Measurements from ENCODE around the gene PRH2.

The PRH2 gene

DNA sequence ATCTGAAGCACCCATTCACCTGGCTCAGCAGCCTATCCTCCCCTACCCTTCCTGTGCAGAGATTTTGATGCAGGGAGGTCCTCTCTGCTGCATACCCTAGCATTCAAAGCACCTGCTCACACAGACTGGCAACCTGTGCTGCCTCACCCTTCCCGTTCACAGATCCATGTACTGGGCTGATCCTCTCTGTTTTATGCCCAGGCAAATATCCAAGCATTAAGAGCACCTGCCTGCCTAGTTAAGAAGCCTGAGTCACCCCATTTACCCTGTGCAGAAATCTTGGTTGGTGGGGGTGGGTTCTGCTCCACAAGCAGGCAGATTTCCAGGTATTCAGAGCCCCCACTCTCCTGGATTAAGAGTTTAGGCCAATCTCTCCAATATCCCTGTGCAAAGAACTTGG lies 28.1 kb upstream of the PRH2 start:
- no peak for DNase-seq (ENCODE audit: low read depth)
- TF ChIP-seq, protein P1, sequence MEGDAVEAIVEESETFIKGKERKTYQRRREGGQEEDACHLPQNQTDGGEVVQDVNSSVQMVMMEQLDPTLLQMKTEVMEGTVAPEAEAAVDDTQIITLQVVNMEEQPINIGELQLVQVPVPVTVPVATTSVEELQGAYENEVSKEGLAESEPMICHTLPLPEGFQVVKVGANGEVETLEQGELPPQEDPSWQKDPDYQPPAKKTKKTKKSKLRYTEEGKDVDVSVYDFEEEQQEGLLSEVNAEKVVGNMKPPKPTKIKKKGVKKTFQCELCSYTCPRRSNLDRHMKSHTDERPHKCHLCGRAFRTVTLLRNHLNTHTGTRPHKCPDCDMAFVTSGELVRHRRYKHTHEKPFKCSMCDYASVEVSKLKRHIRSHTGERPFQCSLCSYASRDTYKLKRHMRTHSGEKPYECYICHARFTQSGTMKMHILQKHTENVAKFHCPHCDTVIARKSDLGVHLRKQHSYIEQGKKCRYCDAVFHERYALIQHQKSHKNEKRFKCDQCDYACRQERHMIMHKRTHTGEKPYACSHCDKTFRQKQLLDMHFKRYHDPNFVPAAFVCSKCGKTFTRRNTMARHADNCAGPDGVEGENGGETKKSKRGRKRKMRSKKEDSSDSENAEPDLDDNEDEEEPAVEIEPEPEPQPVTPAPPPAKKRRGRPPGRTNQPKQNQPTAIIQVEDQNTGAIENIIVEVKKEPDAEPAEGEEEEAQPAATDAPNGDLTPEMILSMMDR (IDR thresholded peaks at IDR 0.05; ENCODE audit: control insufficient read depth, insufficient read depth, low read depth, low read length, missing control alignments), result no peak
- H3K4me3 ChIP-seq (ENCODE audit: control insufficient read depth, low read depth, low read length), result no peak overlapping the region

DNA sequence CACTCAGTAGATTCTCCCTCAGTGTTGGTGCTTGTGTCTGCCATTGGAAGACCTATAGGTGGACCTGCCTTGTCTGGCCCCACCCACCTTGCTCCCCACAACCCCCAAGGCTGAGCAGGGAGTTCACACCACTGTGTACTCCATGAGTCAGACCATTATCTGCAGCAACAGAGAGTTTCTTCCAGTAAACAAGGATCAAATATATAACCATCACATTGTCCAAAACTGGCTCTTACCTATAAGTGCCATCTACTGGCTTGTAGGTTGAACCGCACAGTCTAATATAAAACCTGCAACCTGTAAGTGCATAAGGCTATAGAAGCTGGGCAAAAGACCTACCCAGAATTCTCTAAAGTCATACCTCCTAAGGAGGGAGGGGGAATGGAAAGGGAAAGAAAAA lies 27.6 kb upstream of the PRH2 start:
- TF ChIP-seq, protein P1 (IDR thresholded peaks at IDR 0.05; ENCODE audit: control insufficient read depth, insufficient read depth, low read depth, low read length, missing control alignments), result no peak
- DNase-seq (ENCODE audit: low read depth), result no peak
- H3K4me3 ChIP-seq (ENCODE audit: control insufficient read depth, low read depth, low read length), result no peak overlapping the region

DNA sequence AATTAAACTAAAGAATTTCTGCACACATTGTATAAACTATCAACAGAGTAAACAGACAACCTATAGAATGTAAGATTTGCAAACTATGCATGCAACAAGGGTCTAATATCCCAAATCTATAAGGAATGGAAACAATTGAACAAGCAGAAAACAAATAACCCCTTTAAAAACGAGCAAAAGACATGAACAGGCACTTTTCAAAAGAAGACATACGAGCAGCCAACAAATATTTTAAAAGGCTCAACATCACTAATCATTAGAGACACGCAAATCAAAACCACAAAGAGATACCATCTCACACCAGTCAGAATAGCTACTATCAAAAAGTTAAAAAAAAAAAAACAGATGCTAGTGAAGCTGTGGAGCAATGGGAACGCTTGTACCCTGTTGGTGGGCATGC lies 24.4 kb upstream of the PRH2 start:
- TF ChIP-seq, protein P1 (IDR thresholded peaks at IDR 0.05; ENCODE audit: control insufficient read depth, insufficient read depth, low read depth, low read length, missing control alignments), result no peak
- no peak overlapping the region for H3K4me3 ChIP-seq (ENCODE audit: control insufficient read depth, low read depth, low read length)
- DNase-seq (ENCODE audit: low read depth), result no peak

DNA sequence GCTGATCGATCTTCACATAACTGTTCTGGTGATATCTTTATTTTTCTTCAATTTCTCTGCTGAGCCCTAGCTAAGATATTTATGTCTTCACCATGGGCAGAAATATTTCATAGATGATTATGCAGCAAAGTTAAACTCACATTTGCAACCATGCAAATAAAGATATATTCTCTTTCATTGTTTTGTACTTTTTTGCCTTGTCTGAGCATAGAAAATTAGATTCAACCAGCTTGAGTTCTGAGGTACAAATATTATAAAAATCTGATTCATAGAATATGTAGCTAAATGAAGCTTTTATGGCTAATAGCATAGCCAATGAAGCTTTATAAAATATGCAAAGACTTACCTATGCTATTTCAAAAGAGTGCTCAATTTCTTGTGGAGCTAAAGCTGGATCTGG lies 19.6 kb upstream of the PRH2 start, which contains the start of gene TAS2R13:
TAS2R13 (minus strand) TSS at position 101 of the 400 bp plus-strand sequence. CDS start 264 bp downstream, outside the sequence.
- DNase-seq (ENCODE audit: low read depth), result no peak
- no peak within 1 kb of the TSS for H3K4me3 ChIP-seq (ENCODE audit: control insufficient read depth, low read depth, low read length)
- TF ChIP-seq, protein P1 (IDR thresholded peaks at IDR 0.05; ENCODE audit: control insufficient read depth, insufficient read depth, low read depth, low read length, missing control alignments), result no peak

DNA sequence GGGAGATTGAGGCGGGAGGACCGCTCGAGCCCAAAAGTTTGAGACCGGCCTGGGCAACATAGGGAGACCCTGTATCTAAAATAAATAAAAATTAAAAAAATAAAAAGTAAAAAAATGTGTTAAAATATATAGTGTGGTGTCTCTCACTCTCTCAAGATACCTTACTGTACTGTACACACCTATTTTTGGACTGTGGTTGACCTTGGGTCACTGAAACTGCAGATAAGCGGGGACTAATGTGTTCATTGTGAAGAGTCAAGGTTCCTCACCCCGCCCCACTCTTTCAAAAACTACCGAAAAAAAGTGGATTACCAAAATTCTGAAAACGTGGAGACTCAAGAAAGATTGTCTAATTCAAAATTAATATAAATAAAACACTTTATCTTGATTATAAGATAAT lies 18.7 kb upstream of the PRH2 start:
- TF ChIP-seq, protein P1 (IDR thresholded peaks at IDR 0.05; ENCODE audit: control insufficient read depth, insufficient read depth, low read depth, low read length, missing control alignments), result no peak
- no peak overlapping the region for H3K4me3 ChIP-seq (ENCODE audit: control insufficient read depth, low read depth, low read length)
- no peak for DNase-seq (ENCODE audit: low read depth)

DNA sequence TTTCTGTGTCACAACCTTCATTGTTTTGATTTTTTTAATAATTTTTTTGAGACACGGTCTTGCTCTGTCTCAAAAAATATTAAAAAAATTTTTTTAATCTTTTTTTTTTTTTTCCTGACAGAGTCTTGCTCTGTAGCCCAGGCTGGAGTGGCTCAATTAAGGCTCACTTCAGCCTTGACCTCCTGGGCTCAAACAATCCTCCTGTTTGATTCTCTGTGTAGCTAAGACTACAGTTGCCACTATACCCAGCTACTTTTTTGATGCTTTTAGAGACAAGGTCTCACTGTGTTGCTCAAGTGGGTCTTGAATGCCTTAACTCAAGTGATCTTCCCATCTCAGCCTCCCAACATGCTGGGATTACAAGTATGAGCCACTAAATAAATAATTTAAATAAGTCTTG lies 9.2 kb upstream of the PRH2 start:
- no peak overlapping the region for H3K4me3 ChIP-seq (ENCODE audit: control insufficient read depth, low read depth, low read length)
- DNase-seq (ENCODE audit: low read depth), result no peak
- TF ChIP-seq, protein P1 (IDR thresholded peaks at IDR 0.05; ENCODE audit: control insufficient read depth, insufficient read depth, low read depth, low read length, missing control alignments), result no peak

DNA sequence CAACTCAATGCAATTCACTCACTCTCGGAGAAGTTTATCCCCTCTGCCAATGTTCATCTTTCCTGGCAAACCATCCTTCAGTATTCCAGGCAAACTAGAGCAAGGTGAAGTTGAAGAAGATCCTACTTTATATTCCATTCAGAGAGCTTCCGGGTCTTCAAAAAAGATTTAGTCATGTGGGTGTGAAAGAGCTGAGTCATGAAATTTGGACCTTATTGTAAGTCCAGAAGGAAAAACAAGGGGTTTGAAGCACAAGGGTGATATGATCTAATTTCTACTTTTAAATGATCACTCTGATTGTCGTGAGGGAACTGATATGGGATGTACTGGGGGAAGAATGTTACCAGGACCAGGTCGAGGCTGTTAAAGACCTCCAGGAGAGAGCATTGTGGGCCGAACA lies 2.8 kb upstream of the PRH2 start:
- H3K4me3 ChIP-seq (ENCODE audit: control insufficient read depth, low read depth, low read length), result no peak overlapping the region
- DNase-seq (ENCODE audit: low read depth), result no peak
- TF ChIP-seq, protein P1 (IDR thresholded peaks at IDR 0.05; ENCODE audit: control insufficient read depth, insufficient read depth, low read depth, low read length, missing control alignments), result no peak
